Coronary artery (tissue), 2 donors: ENCODE data around the gene KCNK16.
A peak's percentile ranks its signal among the peaks of the same experiment; 100 is the strongest.

Experiments used
- DNase-seq: peaks from one replicate; pipeline ENCODE4 v3.0.0-alpha.2; 2017; ENCODE audit warnings: low spot score
- H3K27ac ChIP-seq, 2 donors: fragments of 200-600 bp; sonication (generic); one replicate each; pipeline ENCODE4 v1.5.1; 2016 to 2019
- H3K4me3 ChIP-seq: fragments of 200-600 bp; sonication (generic); 2 replicates; pipeline ENCODE4 v1.5.1; 2016; ENCODE audit warnings: mild to moderate bottlenecking, moderate library complexity
- TF ChIP-seq, protein P1 (sequence below): fragments of 200-600 bp; sonication (generic); IDR thresholded peaks from one replicate; pipeline ENCODE4 v1.5.1; 2019; ENCODE audit warnings: antibody characterized with exemption

KCNK16 gene

DNA sequence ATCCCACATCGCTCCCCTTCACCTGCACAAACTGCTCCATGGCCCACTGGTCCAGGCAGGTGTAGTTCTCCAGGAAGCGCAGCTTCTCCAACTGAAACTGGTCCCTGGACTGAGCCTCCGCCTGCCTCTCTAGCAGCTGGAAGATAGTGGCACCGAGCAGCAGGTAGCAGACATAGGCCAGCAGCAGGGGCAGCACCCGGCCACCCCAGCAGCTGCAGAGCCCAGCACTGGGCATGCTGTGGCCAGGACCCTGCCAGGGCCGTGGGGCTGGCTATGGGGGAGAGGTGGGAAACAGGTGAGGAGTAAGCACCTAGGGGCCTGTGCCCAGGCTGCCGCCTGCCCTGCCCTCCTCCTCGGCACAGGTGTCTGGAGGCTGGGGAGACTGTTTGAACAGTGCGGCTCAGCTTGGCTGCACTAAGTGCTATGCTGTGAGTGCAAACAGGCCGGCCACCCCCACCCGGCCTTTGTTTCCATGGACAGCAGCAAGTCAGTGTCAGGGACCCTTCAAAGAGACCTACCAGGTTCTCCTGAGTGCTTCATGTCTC lies at the start of gene KCNK16:
KCNK16 (minus strand) TSS at position 397 of the 545 bp plus-strand sequence; CDS start at position 235, 162 bp downstream.
- TF ChIP-seq, protein P1, sequence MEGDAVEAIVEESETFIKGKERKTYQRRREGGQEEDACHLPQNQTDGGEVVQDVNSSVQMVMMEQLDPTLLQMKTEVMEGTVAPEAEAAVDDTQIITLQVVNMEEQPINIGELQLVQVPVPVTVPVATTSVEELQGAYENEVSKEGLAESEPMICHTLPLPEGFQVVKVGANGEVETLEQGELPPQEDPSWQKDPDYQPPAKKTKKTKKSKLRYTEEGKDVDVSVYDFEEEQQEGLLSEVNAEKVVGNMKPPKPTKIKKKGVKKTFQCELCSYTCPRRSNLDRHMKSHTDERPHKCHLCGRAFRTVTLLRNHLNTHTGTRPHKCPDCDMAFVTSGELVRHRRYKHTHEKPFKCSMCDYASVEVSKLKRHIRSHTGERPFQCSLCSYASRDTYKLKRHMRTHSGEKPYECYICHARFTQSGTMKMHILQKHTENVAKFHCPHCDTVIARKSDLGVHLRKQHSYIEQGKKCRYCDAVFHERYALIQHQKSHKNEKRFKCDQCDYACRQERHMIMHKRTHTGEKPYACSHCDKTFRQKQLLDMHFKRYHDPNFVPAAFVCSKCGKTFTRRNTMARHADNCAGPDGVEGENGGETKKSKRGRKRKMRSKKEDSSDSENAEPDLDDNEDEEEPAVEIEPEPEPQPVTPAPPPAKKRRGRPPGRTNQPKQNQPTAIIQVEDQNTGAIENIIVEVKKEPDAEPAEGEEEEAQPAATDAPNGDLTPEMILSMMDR = no peak
- Histone ChIP-seq H3K4me3 (no peak within 1 kb of the TSS), H3K27ac (no peak within 1 kb of the TSS)
- no peak for DNase-seq

DNA sequence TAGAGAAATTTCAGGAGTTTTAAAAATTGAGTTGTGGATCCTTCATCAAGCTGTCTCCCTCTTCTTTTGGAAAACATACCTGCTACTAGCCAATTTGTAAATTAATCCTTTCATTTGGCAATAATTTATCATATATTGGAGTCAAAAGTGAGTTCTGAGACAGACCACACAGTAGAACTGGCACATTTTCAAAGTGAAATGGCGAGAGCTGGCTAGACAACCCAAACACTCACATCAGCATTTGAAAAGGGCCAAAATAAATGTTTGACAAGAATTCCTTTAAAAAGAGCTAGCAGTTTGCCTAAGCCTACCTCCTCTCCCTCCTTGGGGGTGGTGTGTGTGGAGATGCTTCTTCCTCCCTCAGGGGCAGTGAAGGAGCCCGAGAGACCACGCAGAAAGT lies 47.9 kb upstream of the KCNK16 start:
- Histone ChIP-seq H3K27ac (no peak overlapping the region), H3K4me3 (no peak overlapping the region)
- TF ChIP-seq, protein P1 = no peak
- no peak for DNase-seq

DNA sequence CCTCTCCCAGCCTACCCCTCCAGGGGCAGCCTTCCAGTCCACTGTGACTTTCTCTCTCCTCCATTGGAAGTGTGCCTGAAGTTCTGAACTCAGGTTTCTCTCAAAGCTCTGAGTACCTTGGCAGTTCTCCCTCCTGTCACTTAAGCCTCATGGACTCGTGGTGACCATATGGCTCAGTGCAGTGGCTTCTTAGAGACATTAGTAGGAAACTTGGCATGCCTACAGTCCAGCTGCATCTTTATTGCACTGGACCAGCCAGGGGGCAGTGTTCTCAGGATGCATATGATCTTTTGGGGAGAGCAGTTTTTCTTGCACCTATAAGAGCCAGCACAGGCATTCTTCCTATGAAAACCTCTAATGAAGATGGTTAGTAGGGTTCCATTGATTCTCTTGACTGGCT lies 47.5 kb upstream of the KCNK16 start:
- H3K4me3 ChIP-seq = no peak overlapping the region
- no peak overlapping the region for H3K27ac ChIP-seq
- no peak for DNase-seq
- TF ChIP-seq, protein P1 = no peak

DNA sequence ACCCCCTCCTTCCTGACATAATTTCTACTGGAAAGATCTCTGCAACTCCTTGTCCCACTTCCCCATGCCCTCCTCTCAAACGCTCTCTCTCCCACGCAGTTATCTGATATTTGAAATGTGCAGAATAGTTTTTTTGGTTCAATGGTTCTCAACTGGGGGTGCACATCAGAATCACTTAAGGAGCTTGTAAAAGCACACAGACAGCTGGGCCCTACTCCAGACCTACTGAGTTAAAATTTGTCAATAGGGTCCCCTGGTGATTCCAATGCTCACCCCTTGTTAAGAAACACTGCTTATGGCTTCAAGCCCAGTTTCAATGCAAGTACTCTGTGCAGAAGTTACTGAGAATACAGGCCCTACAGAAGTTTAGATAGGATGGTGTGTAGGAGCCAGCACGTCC lies 45.2 kb upstream of the KCNK16 start:
- Histone ChIP-seq H3K27ac (no peak overlapping the region), H3K4me3 (no peak overlapping the region)
- TF ChIP-seq, protein P1 = no peak
- DNase-seq = no peak

DNA sequence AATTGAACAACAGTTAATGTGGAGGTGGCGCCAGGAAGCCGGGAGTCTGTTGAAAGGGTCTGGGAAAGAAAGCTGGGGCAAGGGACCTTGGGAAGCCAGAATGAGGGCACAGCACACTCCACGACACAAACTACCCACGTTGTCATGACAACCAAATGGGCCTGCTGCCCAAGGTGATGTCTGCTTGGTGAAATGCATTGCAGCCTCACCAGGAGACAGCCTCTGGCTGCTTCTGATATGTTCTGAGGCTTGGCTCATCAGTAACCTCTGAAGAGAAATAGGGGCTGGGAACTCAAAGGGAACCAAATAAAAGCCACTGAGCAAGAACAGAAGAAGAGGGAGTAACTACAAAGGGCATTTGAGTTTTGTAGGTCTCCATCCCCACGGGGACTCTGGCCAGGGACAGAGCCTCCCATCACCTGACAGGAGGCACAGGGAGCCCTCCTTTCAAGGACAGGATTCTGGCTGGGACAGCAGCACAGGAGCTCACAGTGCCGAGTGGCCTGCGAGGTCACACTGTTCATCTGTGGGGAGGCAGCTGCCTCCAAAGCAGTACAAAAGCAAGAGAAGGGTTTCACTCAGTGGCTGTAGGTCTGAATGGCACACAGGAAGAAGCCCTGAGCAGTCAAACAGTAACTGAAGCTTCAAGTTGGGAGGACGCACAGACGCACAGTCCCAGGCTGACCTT lies 44.6 kb upstream of the KCNK16 start:
- DNase-seq = no peak
- Histone ChIP-seq H3K27ac (no peak overlapping the region), H3K4me3 (no peak overlapping the region)
- TF ChIP-seq, protein P1 = no peak

DNA sequence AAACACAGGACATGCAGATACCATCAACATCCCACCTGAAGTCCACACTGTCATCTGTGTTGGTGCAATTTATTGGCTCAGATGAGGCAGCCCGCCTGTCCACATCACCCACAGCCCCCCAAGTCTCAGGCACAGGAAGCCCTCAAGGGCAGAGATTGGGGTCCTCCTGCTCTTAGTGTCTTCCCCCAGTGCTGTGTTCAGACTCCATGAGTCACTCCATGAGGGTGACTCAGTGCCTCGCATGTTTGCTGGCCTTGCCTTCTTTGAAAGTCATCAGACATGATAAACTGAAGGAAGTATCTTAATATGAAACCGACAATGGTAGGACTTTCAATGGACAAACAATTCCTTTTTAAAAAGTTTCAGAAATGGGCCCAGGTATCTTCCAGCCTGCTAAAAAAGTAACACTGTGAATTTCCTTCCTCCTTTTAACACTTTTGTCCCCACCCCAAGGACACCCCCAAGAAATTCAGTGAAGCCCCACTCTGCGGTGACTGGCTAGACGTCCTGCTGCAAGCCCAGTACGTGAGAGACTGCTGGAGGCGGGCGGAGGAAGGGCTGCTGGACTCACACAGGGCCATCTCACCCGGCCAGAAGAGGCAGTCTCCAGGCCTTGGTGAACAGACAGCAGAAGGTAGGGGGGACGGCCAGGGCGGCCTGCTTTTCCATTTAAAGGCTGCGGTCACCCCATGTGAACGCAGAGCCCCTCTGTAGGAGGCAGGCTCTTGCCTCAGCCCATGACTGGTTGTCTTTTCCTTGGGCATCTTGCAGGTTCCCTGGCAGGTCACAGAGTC lies 43.0 kb upstream of the KCNK16 start:
- Histone ChIP-seq H3K27ac (no peak overlapping the region), H3K4me3 (no peak overlapping the region)
- TF ChIP-seq, protein P1 = no peak
- peak; percentile 57 for DNase-seq
